Islet precursor cell (in vitro differentiated cells): ENCODE data around the gene MYO9B.
"Not testable (repeated sequence)": the region's sequence is repeated elsewhere in the genome, so short reads cannot be mapped to it uniquely, and the experiment has no call there.

Experiments
- DNase-seq: peaks from one replicate; pipeline ENCODE4 v3.0.0-alpha.2; 2018

Gene MYO9B

DNA sequence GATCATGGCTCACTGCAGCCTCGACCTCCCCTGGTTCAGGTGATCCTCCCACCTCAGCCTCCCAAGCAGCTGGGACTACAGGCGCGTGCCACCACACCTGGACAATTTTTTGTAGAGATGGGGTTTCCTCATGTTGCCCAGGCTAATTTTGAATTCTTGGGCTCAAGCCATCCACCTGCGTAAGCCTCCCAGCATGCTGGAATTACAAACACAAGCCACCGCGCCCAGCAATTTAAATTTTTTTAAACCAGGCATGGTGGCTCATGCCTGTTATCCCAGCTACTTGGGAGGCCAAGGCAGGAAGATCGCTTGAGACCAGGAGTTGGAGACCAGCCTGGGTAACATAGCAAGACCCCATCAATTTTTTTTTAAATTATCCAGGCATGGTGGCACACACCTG is 79.7 kb downstream of the MYO9B start:
- no peak for DNase-seq

DNA sequence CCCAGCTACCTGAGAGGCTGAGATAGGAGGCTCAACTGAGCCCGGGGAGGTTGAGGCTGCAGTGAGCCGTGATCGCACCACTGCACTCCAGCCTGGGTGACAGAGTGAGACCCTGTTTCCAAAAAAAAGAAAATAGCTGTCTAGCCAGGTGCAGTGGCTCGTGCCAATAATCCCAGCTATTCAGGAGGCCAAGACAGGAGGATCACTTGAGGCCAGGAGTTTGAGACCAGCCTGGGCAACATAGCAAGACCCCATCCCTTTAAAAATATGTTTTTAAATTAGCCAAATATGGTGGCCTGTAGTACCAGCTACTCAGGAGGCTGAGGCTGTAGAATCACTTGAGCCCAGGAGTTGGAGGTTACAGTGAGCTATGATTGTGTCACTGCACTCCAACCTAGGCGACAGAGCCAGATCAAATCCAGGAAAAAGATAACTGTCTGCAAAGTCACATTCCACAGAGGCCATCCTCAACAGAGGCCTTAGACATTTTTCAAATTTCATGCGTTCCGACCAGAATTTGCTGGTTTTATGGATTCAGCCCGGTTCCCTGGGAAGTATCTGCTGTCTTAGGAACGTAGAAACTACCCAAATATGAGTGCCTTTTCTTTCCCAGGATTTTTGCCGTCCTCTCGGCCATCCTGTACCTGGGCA is 80.8 kb downstream of the MYO9B start:
- no peak for DNase-seq

DNA sequence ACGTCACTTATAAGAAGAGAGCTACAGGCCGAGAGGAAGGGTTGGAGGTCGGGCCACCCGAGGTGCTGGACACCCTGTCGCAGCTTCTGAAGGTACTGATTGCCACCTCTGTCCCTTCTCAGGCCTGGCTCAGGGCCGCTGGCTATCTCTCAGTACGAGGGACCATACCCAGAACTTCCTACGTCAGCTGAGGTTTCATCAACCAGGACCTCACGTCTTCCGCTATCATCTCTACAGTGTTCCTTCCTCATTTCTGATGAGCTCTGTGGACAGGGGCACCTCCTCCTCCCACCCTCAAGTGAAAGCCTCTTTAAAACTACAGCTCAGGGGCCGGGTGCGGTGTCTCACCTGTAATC is 81.3 kb downstream of the MYO9B start:
- no peak for DNase-seq

DNA sequence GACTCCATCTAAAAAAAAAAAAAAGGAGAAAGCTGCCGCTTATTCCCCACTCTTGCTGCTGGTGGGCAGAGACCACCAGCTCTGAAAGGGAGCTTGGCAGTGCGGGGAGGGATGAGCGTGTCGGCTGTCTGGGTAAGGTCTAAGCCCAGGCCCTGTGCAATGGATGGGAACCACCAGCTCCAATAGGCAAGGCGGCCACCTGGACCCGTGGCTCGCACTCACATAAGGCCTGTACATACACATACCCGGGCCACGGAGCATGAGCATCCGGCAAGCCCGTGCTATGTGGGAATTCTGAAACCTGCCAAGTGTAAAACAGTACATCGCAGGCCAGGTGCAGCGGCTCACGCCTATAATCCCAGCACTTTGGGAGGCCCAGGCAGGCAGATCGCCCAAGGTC is 83.0 kb downstream of the MYO9B start:
- DNase-seq = no peak

DNA sequence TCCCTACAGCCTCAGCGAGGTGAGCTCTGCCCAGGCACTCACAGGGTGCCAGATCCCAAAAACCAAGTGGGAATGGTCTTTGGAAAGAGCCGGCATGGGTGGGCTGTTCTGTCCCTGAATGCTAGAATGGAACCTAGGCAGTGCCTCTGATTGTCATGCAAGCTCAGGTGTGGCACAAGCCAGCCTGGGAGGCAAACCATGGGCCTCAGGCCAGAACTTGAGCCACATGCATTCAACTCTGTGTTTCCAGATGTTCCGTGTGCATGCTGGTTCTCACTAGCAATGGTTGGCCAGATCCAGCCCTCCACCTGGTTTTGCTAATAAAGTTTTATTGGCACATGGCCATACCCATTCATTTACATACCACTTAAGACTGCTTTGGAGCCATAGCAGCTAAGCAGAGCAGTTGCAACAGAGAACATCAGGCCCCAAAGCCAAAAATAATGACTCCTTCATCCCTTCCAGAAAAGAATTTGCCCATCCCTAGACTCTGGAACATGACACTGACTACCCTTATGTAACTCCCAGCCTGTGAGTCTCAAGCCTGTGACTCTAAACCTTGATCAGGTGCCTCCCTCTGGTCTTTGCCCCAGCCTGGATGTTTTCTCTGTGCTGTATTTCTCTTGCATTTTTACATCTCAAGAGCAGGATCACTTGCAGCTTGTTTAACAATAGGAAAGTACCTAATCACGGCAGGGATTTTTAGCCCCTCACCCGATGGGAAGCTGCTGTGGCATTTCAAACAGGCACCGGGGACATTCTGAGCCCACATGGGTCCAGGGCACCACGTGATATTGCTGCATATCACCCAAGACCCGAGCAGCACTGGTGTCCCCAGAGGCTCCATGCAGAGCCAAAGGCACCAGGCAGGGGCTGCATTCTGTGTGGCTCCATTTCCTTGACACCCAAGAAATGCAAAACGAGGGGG is 84.2 kb downstream of the MYO9B start:
- DNase-seq = no peak

DNA sequence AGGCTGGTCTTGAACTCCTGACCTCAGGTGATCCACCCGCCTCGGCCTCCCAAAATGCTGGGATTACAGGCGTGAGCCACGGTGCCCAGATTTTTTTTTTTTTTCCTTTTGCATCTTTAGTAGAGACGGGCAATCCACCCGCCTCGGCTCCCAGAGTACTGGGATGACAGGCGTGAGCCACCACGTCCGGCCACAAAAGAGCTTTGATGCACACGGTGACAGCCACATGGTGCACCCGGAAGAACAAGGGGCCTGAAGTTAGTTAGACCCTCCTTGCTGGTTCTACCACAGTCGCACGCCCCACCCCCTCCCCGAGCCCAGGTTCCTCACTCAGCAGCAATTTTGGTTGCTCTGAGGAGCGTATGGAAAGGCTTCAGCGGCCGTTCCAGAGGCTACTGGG is 85.3 kb downstream of the MYO9B start:
- no peak for DNase-seq

DNA sequence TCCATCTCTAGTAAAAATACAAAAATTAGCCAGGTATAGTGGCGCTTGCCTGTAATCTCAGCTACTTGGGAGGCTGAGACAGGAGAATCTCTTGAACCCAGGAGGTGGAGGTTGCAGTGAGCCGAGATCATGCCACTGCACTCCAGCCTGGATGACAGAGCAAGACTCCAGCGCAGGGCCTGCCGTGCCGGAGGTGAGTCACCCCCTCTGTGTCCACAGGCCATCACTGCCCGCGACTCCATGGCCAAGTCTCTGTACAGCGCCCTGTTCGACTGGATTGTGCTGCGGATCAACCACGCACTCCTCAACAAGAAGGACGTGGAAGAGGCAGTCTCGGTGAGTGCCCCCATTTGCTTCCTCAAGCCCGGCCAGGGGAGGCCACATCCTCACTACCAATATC is 86.6 kb downstream of the MYO9B start:
- DNase-seq = not testable (repeated sequence)

DNA sequence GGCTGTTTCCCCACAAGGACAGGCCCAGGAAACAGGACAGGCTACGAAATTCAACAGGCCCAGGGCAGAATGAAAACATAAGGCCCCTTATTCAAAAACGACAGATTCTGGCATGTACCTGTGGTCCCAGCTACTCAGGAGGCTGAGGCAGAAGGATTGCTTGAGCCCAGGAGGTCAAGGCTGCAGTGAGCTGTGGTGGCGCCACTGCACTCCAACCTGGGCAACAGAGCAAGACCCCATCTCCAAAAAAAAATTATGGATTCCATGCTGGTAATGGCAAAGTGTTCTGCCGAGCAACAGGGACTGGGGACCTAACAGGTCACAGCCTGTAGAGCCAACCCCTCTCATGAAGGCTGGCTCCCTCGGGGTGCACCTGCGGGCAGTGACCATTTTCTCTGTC is 87.0 kb downstream of the MYO9B start:
- DNase-seq = no peak

DNA sequence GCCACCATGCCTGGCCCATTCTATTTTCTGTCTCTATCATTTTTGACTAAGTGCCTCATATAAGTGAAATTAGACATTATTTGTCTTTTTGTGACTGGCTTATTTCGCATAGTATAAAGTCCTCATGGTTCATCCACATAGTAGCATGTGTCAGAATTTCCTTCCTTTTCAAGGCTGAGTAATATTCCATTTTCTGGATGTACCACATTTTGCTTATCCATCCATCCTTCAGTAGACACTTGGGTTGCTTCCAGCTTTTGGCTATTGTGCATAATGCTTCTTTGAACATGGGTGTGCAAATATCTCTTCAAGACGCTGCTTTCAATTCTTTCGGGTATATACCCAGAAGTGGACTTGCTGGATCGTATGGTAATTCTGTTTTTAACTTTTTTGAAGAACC is 88.1 kb downstream of the MYO9B start:
- DNase-seq = no peak

DNA sequence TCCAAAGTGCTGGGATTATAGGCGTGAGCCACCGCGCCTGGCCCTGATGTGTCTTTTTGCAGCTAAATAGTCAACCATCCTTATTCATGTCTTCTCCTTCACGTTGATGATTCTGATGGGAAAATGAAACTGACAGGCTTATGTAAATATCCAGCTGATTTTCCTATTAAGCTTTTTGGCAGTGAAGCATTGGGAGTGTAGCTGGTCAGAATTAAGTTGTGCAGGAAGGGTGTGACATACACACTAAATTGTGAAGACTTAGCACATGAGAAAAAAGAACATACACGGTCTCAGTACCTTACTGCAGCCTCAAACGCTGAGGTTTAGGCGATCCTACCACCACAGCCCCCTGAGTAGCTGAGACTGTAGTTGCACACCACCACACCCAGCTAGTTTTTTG is 89.1 kb downstream of the MYO9B start:
- no peak for DNase-seq

DNA sequence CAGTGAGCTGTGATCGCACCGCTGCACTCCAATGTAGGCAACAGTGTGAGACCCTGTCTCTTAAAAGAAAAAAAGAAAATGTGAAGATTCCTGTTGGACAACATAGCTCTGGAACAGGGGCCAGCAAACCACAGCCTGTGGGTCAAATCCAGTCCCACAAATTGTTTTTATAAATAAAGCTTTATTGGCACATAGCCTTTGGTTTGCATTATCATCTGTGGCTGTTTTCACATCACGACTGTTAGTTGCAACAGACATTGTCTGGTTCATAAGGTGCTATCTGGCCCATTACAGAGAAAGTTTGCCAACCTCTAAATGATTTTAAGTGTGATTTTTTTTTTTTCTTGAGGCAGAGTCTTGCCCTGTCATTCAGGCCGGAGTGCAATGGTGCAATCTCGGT is 90.1 kb downstream of the MYO9B start:
- no peak for DNase-seq

DNA sequence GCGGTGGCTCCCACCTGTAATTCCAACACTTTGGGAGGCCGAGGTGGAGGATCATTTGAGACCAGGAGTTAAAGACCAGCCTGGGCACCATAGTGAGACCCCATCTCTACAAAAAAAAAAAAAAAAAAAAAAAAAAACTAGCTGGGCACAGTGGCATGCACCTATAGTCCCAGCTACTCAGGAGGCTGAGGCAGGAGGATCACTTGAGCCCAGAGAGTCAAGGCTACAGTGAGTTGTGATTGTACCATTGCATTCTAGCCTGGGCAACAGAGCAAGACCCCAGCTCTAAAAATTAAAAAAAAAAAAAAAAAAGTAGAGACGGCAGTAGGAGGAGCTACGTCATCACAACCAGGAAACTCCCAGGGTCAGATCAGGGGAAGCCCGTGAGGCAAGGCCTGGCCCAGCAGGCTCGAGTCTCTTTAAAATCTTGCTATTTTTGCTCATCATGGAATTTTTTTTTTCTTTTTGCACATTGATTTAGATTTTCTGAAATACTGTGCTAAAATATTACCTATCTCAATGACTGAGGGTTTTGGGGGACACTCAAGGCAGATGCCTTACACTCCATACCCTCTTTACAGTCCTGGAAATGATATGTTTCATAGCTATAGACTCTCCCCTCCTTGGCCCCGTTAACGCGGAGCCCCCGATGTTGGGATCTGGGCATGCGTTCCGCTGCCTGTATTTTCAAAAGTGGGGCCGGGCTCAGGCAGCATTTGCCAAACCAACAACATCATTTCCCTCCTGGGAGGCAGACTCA is 95.1 kb downstream of the MYO9B start:
- no peak for DNase-seq

DNA sequence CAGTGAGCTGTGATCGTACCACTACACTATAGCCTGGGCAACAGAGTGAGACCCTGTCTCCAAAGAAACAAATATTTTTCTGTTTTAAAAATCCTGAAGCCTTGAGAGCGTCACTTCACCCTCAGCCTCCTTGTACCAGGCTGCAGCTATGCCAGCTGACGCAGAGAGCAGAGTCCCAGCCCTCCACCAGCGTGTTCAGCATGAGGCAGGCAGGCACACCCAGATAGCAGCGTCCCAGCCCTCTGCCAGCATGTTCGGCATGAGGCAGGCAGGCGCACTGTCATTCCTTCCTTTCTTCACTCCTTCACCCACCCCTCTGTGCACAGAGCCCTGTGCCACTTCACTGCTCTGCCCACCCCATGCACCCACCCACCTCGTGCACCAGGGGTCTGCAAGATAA is 96.3 kb downstream of the MYO9B start:
- DNase-seq = no peak

DNA sequence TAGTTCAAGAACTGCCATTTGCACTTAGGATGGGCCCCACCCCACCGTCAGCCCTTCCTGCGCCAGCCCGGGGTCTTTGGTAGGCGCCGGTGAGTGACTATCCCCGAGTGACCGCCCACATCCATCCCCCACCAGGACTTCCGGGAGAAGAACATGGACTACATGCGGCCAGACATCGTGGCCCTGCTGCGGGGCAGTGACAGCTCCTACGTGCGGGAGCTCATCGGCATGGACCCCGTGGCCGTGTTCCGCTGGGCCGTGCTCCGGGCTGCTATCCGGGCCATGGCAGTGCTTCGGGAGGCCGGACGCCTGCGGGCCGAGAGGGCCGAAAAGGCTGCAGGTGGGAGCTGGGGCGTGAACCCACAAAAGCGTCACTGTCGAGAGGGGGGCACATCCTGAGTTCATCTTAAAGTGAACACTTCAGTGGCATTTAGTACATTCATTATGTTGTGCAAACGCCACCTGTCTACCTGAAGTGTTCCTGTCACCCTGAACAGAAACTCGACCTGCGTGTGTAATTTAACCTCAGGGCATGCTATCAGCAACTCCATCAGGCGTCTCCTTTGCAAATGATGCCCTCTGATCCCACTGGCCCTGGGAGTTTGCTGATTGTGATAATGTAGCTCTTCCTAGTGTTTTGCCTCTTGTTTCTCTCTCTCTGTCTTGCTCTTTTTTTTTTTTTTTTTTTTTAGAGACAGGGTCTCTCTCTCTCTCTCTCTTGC is 97.2 kb downstream of the MYO9B start:
- no peak for DNase-seq

DNA sequence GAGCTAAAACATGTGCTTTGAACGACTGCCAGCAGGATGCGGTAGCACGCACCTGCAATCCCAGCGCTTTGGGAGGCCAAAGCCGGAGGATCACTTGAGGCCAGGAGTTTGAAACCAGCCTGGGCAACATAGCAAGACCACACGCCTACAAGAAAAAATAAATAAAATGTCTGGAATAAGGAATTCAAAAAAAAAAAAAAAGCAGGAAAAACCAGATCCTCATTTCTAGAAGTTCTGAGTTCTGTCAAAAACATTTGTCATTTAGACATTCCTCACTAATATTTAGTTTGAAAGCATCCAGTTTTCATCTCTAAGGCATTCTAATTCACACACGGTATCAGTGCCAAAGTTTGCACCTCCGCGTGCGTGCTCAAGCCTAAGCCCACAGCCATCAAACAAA is 102.7 kb downstream of the MYO9B start:
- no peak for DNase-seq

DNA sequence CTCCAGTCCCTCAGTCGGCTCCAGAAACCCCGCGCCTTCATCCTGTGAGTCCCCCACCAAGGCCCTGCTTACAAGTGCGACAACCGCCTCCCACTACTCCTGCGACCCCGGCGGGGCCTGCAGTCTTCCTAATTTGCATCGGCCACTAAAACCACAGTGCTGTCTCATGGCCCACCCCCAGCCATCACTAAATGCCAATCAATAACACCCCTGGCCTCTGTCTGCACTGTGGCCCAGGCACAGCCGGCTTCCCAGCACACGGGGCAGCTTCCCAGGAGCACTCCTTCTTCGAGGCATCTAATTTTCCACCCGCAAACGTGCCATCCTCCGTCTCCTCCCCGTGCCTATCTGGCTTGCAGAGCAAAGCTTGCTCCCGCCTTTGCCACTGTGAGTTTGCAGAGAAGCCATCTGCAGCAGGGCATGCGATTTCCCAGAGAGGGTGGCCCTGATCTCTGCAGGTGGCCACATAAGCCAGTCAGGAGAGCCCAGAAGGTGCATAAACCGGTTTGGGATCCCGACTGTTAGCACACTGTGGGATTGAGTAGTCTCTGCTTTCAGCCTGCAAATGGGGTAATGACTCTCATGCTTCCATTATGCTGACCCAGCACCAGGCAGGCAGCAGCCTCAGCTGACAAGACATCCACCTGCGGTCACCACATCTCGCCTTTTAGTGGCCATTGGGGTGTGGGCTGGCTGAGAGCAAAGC is 105.6 kb downstream of the MYO9B start:
- no peak for DNase-seq

DNA sequence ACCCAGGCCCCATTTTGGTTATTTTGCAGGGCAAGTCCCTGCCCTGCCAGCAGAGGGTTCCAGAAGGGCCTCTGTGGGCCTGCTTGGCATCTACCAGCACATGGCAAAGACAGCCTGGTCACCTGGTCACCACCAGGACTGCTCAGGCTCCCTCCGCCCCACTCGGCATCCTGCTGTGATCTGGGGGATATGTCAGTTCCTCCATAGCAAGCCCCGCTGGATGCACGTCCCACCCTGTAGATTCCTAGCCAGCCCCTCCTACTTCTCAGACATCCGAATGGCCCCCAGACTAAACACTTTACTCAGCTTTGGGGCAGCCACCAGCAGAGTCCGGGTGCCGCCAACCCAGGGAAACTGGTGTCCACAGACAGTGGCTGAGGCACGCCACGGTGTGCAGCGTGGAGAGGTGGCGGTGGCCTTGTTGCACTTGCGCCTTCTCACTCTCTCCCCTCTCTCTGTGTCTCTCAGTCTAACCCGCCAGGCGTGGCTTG is 107.7 kb downstream of the MYO9B start:
- no peak for DNase-seq

DNA sequence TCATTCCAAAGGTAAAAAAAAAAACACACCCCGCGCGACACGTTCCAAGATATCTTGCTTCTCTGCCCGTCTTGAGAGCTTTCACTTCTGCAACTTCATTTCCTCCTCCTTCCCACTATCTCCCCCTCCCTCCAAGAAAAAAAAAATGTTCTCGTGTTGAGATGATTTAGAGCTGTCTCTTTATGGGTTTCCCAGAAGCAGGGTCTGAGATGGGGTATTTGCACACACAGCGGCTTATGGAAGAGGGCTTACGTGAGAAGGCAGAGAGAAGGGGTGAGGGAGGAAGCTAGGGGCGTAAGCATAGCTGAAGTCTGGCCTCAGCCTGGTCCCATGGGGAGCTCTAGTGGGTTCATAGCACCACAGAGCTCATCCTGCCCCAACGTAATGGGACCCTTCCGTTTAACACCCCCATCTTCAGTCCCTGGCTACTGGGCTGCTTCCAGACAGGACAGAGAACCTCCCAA is 108.3 kb downstream of the MYO9B start:
- DNase-seq = no peak

DNA sequence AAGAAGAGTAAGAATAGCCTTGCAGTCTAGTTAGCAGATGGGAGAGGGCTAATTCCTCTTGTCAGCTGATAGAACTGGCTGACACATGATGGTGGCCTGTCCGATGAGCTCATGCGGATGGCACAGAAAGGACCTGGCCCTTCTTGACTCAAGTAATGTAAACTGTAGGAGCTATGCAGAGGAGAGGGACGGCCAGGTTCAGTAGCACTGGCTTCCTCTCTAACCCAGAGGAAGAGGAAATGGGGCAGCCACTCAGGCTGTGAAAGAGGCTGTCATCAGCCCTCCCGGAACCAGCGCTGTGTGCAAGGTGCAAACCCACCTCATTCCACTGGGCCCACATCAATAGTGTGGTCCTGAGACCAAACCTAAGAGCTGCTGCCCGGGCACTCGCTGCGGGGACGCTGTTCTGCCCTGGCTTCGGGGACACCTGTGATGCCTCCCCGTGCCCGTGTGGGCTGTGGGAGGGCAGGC is 108.8 kb downstream of the MYO9B start:
- no peak for DNase-seq

DNA sequence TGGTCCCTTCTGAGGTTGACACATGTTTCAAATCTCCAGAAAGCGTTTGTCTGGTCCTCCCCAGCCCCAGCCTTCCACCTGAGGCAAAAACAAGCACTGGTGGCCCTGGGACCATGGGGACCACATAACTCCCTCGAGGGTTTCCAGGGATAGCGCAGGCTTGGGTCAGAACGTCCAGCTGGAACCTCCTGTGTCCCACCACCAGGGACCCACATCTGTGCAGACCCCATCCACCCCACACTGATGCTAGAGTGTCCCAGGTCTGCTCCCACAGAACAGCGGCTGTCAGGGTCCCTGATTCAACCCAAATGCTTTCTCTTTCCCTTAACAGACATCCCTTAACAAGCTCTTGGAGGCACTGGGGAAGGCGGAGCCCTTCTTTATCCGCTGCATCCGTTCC is 110.0 kb downstream of the MYO9B start:
- DNase-seq = no peak

DNA sequence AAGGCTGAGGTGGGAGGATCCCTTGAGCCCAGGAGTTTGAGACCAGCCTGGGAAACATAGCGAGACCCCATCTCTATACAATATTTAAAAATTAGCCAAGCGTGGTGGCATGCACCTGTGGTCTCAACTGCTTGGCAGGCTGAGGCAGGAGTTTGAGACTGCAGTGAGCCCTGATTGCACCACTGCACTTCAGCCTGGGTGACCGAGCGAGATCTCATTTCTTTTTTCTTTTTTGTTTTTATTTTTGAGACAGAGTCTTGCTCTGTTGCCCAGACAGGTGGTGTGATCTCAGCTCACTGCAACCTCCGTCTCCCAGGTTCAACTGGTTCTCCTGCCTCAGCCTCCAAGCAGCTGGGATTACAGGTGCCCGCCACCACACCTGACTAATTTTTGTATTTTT is 116.2 kb downstream of the MYO9B start:
- DNase-seq = not testable (repeated sequence)

DNA sequence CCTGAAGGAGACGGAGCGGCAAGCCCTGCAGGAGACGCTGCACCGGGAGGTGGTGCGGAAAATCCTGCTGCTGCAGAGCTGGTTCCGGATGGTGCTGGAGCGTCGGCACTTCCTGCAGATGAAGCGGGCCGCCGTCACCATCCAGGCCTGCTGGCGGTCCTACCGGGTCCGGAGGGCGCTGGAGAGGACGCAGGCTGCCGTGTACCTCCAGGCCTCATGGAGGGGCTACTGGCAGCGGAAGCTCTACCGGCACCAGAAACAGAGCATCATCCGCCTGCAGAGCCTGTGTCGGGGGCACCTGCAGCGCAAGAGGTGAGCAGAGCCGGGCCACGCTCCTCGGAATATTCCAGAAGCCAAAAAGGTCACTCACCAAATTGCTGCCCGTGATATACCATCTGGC is 117.2 kb downstream of the MYO9B start:
- DNase-seq = no peak
